HEK293 (cell line): ENCODE results near the gene DDIAS.

ENCODE experiments used
- CTCF ChIP-seq: fragments of 450-650 bp; formaldehyde crosslinking; IDR thresholded peaks from 2 replicates; pipeline ENCODE4 v1.5.1; 2016; ENCODE audit warnings: missing biosample characterization, missing genetic modification characterization
- KLF8 ChIP-seq: fragments of 450-650 bp; formaldehyde crosslinking; IDR thresholded peaks from 2 replicates; pipeline ENCODE4 v1.5.1; 2016; ENCODE audit warnings: missing biosample characterization, missing genetic modification characterization
- PATZ1 ChIP-seq: fragments of 450-650 bp; formaldehyde crosslinking; IDR thresholded peaks from 2 replicates; pipeline ENCODE4 v1.5.1; 2016; ENCODE audit warnings: missing biosample characterization, missing genetic modification characterization
- PRDM1 ChIP-seq: fragments of 450-650 bp; formaldehyde crosslinking; IDR thresholded peaks from 2 replicates; pipeline ENCODE4; 2016; ENCODE audit warnings: missing biosample characterization, missing genetic modification characterization
- SP3 ChIP-seq: fragments of 450-650 bp; formaldehyde crosslinking; IDR thresholded peaks from 2 replicates; pipeline ENCODE4 v1.5.1; 2016; ENCODE audit warnings: missing biosample characterization, missing genetic modification characterization
- SP7 ChIP-seq: fragments of 450-650 bp; formaldehyde crosslinking; IDR thresholded peaks from 2 replicates; pipeline ENCODE4 v1.5.1; 2016; ENCODE audit warnings: missing biosample characterization, missing genetic modification characterization
- TRIM28 ChIP-seq: IDR thresholded peaks from 2 replicates; pipeline ENCODE4 v1.6.1; 2011; ENCODE audit warnings: low read length, control low read depth, borderline replicate concordance
- ZBTB20 ChIP-seq: fragments of 450-650 bp; formaldehyde crosslinking; IDR thresholded peaks from 2 replicates; pipeline ENCODE4 v1.5.1; 2016; ENCODE audit warnings: missing biosample characterization, missing genetic modification characterization
- ZBTB7A ChIP-seq: fragments of 450-650 bp; formaldehyde crosslinking; IDR thresholded peaks from 2 replicates; pipeline ENCODE4 v1.5.1; 2016; ENCODE audit warnings: low read depth, missing biosample characterization, missing genetic modification characterization
- ZNF10 ChIP-seq: fragments of 450-650 bp; formaldehyde crosslinking; IDR thresholded peaks from 2 replicates; pipeline ENCODE4 v1.5.1; 2017; ENCODE audit warnings: missing biosample characterization, missing genetic modification characterization
- ZNF157 ChIP-seq: fragments of 450-650 bp; formaldehyde crosslinking; IDR thresholded peaks from 2 replicates; pipeline ENCODE4 v1.5.1; 2016; ENCODE audit warnings: missing biosample characterization, missing genetic modification characterization
- ZNF239 ChIP-seq: fragments of 450-650 bp; formaldehyde crosslinking; IDR thresholded peaks from 2 replicates; pipeline ENCODE4 v1.5.1; 2016; ENCODE audit warnings: missing biosample characterization, missing genetic modification characterization
- ZNF280D ChIP-seq: fragments of 450-650 bp; formaldehyde crosslinking; IDR thresholded peaks from 2 replicates; pipeline ENCODE4 v1.5.1; 2016; ENCODE audit warnings: missing biosample characterization, missing genetic modification characterization
- ZNF366 ChIP-seq: fragments of 450-650 bp; formaldehyde crosslinking; conservative IDR thresholded peaks from 2 replicates; pipeline ENCODE4 v1.5.1; 2016; ENCODE audit warnings: missing biosample characterization, missing genetic modification characterization
- ZNF394 ChIP-seq: fragments of 450-650 bp; formaldehyde crosslinking; IDR thresholded peaks from 2 replicates; pipeline ENCODE4 v1.5.1; 2016; ENCODE audit warnings: missing biosample characterization, missing genetic modification characterization, mild to moderate bottlenecking, moderate library complexity, borderline replicate concordance
- ZNF423 ChIP-seq: fragments of 450-650 bp; formaldehyde crosslinking; IDR thresholded peaks from 2 replicates; pipeline ENCODE4 v1.5.1; 2016; ENCODE audit warnings: missing biosample characterization, missing genetic modification characterization
- ZNF501 ChIP-seq: fragments of 450-650 bp; formaldehyde crosslinking; IDR thresholded peaks from 2 replicates; pipeline ENCODE4 v1.5.1; 2016; ENCODE audit warnings: missing biosample characterization, missing genetic modification characterization
- ZNF529 ChIP-seq: fragments of 450-650 bp; formaldehyde crosslinking; IDR thresholded peaks from 2 replicates; pipeline ENCODE4 v1.5.1; 2017; ENCODE audit warnings: missing genetic modification characterization, missing biosample characterization; ENCODE audit not compliant: insufficient replicate concordance
- ZNF549 ChIP-seq: fragments of 450-650 bp; IDR thresholded peaks from 2 replicates; pipeline ENCODE4 v1.5.1; 2018; ENCODE audit warnings: missing biosample characterization, missing genetic modification characterization, mild to moderate bottlenecking, inconsistent platforms, moderate library complexity
- ZNF639 ChIP-seq: fragments of 450-650 bp; formaldehyde crosslinking; IDR thresholded peaks from 2 replicates; pipeline ENCODE4 v1.5.1; 2016; ENCODE audit warnings: missing biosample characterization, missing genetic modification characterization
- ZNF654 ChIP-seq: fragments of 450-650 bp; formaldehyde crosslinking; IDR thresholded peaks from 2 replicates; pipeline ENCODE4 v1.5.1; 2016; ENCODE audit warnings: low read depth, missing biosample characterization, missing genetic modification characterization
- ZNF747 ChIP-seq: fragments of 450-650 bp; formaldehyde crosslinking; IDR thresholded peaks from 2 replicates; pipeline ENCODE4 v1.5.1; 2016; ENCODE audit warnings: missing biosample characterization, missing genetic modification characterization
- ZNF76 ChIP-seq: fragments of 450-650 bp; formaldehyde crosslinking; IDR thresholded peaks from 2 replicates; pipeline ENCODE4; 2016; ENCODE audit warnings: low read depth, missing biosample characterization, missing genetic modification characterization, borderline replicate concordance
- ZNF777 ChIP-seq: fragments of 450-650 bp; formaldehyde crosslinking; IDR thresholded peaks from 2 replicates; pipeline ENCODE4 v1.5.1; 2017; ENCODE audit warnings: missing biosample characterization, missing genetic modification characterization, borderline replicate concordance
- ZSCAN5A ChIP-seq: fragments of 450-650 bp; formaldehyde crosslinking; IDR thresholded peaks from 2 replicates; pipeline ENCODE4 v1.5.1; 2016; ENCODE audit warnings: missing biosample characterization, missing genetic modification characterization

Gene DDIAS

GRCh38 chr11:82900277-82901164 lies 1.0 kb upstream of the DDIAS start, which contains the start of gene PRCP (continued):
- TF ChIP-seq ZSCAN5A (tag by site-specific recombination) (peak; percentile 68; the same call in 1 of the 2 replicates), ZNF777 (tag by site-specific recombination) (peak; percentile 43; the same call in 1 of the 2 replicates), ZNF501 (tag by site-specific recombination) (peak; percentile 40; the same call in 1 of the 2 replicates), ZNF549 (tag by site-specific recombination) (no peak), SP3 (tag by site-specific recombination) (peak; percentile 83), TRIM28 (peak; percentile 79; the same call in 1 of the 2 replicates), ZBTB20 (peak; percentile 79), ZNF280D (no peak), ZNF76 (tag by site-specific recombination) (0 out of 2 replicates have a peak, but pooled peaks have one; percentile 24), ZNF394 (tag by site-specific recombination) (peak; percentile 33; the same call in 1 of the 2 replicates), ZNF423 (tag by site-specific recombination) (0 out of 2 replicates have a peak, but pooled peaks have one; percentile 52), ZNF366 (peak; percentile 75), ZNF639 (tag by site-specific recombination) (no peak; the same call in 1 of the 2 replicates), PRDM1 (tag by site-specific recombination) (peak; percentile 69; the same call in 1 of the 2 replicates), ZNF654 (no peak), ZBTB7A (tag by site-specific recombination) (no peak), ZNF529 (tag by site-specific recombination) (no peak), PATZ1 (peak; percentile 88), ZNF239 (tag by site-specific recombination) (0 out of 2 replicates have a peak, but pooled peaks have one; percentile 32), CTCF (tag by site-specific recombination) (peak; percentile 74), ZNF747 (tag by site-specific recombination) (no peak), ZNF157 (tag by site-specific recombination) (no peak), SP7 (peak; percentile 70), KLF8 (peak; percentile 86), ZNF10 (peak; percentile 90)
